Panc1 (cell line): Measurements from ENCODE around the gene CACNA1B.

Source experiments
- POLR2AphosphoS5 ChIP-seq: IDR thresholded peaks from 2 replicates; pipeline ENCODE4 v1.6.1; 2012; ENCODE audit warnings: mild to moderate bottlenecking, low read depth, low read length, moderate library complexity
- TF ChIP-seq, protein P1 (sequence below), 2 experiments: IDR thresholded peaks; 2 replicates each; pipeline ENCODE4 v1.6.1; 2011 to 2012; ENCODE audit warnings: low read depth in 2 of 2, control low read depth in 1 of 2, low read length in 1 of 2, mild to moderate bottlenecking in 1 of 2, moderate library complexity in 1 of 2; ENCODE audit not compliant: insufficient read depth in 1 of 2
- TF ChIP-seq, protein P2 (sequence below): fragments of 450-650 bp; IDR thresholded peaks from 2 replicates; pipeline ENCODE4 v1.5.1; 2017; ENCODE audit warnings: mild to moderate bottlenecking

DNA sequence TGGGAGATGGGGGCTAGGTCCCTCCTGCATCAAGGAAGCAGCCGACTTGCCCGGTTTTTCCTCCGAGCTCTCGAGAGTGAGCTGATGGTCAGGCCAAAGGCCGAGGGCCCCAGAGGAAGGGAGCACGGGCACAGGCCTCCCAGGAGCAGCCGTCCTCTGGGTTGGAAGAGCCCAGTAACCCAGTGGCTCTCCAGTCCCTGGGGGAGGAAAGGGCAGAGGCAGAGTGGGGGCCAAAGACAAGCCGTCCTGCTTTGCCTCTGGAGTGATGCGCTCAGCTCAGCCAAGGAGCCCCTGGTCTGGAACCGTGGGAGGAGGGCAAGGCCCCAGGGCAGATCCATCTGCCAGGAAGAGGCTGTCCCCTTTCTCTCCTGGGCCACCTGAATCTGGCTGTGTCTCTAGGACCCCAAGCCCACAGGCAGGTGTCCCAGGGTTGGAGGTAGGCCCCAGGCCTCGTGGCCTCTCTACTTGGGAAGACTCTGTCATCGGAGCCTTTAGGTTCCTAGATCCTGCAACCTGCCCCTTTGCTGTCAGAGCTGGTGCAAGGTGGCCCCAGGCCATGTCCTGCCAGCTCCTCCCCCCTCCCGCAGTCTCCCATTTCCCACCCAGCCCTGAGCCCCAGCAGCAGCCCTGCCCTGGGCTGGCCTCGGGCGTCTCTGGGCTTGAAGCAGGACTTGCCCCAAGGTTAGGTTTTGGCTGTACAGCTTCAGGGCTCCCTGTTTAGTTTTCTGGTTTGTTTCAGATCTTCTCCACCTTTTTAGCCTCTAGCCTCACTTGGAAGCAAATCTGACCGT is 224.1 kb downstream of the CACNA1B start:
- TF ChIP-seq, protein P1, sequence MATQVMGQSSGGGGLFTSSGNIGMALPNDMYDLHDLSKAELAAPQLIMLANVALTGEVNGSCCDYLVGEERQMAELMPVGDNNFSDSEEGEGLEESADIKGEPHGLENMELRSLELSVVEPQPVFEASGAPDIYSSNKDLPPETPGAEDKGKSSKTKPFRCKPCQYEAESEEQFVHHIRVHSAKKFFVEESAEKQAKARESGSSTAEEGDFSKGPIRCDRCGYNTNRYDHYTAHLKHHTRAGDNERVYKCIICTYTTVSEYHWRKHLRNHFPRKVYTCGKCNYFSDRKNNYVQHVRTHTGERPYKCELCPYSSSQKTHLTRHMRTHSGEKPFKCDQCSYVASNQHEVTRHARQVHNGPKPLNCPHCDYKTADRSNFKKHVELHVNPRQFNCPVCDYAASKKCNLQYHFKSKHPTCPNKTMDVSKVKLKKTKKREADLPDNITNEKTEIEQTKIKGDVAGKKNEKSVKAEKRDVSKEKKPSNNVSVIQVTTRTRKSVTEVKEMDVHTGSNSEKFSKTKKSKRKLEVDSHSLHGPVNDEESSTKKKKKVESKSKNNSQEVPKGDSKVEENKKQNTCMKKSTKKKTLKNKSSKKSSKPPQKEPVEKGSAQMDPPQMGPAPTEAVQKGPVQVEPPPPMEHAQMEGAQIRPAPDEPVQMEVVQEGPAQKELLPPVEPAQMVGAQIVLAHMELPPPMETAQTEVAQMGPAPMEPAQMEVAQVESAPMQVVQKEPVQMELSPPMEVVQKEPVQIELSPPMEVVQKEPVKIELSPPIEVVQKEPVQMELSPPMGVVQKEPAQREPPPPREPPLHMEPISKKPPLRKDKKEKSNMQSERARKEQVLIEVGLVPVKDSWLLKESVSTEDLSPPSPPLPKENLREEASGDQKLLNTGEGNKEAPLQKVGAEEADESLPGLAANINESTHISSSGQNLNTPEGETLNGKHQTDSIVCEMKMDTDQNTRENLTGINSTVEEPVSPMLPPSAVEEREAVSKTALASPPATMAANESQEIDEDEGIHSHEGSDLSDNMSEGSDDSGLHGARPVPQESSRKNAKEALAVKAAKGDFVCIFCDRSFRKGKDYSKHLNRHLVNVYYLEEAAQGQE (IDR thresholded peaks at IDR 0.05; ENCODE audit: insufficient read depth in 1 of 2, low read depth in 2 of 2, low read length in 1 of 2) = no peak
- no peak for TF ChIP-seq POLR2AphosphoS5
- TF ChIP-seq, protein P2, sequence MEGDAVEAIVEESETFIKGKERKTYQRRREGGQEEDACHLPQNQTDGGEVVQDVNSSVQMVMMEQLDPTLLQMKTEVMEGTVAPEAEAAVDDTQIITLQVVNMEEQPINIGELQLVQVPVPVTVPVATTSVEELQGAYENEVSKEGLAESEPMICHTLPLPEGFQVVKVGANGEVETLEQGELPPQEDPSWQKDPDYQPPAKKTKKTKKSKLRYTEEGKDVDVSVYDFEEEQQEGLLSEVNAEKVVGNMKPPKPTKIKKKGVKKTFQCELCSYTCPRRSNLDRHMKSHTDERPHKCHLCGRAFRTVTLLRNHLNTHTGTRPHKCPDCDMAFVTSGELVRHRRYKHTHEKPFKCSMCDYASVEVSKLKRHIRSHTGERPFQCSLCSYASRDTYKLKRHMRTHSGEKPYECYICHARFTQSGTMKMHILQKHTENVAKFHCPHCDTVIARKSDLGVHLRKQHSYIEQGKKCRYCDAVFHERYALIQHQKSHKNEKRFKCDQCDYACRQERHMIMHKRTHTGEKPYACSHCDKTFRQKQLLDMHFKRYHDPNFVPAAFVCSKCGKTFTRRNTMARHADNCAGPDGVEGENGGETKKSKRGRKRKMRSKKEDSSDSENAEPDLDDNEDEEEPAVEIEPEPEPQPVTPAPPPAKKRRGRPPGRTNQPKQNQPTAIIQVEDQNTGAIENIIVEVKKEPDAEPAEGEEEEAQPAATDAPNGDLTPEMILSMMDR = no peak
